ENCODE measurements around the gene PAK1.

The PAK1 gene

DNA sequence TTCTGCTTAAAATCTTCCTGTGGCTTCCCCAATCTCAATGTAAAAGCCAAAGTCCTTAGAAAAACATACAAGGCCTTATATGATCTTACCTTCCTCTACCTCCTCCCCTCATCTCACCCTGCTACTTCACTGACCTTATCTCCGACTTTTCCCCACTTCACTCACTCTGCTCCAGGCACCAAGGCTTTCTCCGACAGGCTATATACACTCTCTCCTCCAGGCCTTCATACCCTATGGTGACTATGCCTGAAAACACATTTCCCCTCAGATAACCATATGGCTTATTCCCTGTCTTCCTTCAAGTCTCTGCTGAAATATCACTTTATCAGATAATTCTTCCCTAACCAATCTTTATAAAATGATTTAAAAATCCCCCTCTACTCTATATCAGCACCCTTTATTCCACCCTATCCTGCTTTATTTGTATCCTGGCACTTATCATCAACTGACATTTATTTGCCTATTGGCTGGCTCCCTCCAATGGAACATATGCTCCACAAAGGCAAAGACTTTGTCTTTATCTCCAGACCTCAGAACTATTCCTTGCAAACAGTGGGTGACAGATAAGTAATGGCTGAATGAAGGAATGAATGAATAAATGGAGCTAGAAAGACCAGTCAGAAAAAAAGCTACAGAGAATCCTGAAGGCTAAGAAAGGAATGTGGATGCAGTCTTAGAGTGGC, 52.7 kb downstream of the PAK1 start:
- TF ChIP-seq, protein P1, sequence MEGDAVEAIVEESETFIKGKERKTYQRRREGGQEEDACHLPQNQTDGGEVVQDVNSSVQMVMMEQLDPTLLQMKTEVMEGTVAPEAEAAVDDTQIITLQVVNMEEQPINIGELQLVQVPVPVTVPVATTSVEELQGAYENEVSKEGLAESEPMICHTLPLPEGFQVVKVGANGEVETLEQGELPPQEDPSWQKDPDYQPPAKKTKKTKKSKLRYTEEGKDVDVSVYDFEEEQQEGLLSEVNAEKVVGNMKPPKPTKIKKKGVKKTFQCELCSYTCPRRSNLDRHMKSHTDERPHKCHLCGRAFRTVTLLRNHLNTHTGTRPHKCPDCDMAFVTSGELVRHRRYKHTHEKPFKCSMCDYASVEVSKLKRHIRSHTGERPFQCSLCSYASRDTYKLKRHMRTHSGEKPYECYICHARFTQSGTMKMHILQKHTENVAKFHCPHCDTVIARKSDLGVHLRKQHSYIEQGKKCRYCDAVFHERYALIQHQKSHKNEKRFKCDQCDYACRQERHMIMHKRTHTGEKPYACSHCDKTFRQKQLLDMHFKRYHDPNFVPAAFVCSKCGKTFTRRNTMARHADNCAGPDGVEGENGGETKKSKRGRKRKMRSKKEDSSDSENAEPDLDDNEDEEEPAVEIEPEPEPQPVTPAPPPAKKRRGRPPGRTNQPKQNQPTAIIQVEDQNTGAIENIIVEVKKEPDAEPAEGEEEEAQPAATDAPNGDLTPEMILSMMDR (IDR thresholded peaks at IDR 0.05; ENCODE audit: low read depth, low read length): no peak
- H3K4me3 ChIP-seq (replicated peaks in 1 of 2; ENCODE audit: low read depth in 2 of 2, low read length in 2 of 2): no peak overlapping the region
- no peak for DNase-seq (ENCODE audit: low read depth in 2 of 2)

DNA sequence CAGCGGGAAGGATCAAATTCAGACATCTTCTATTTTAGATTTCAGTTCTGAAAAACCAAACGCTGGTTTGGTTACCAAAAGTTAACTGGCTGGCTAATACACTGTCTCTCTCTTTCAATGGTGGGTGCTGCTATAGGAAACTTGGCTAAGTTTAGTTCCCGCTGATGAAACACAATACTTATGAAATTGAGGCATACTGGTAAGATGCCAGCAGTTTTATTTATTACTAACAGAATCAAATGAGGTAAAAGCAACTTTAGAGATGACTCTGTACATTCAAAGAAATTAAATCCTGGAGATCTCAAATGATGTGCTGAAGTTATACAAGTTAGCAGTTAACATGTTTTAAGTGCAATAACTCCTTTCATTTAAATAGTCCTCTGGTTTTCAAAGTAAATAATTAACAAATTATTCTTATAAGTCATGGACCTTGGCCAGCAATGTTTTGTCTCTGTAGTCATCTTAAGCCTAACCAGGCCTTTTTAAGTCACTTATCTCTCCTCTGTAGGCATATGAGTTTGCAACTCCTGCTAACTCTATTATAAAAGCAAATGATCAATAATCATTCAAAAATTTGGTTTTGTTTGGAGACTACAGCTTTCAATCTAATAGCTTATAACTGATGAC, 54.8 kb downstream of the PAK1 start:
- TF ChIP-seq, protein P1 (IDR thresholded peaks at IDR 0.05; ENCODE audit: low read depth, low read length): no peak
- no peak for DNase-seq (ENCODE audit: low read depth in 2 of 2)
- H3K4me3 ChIP-seq (replicated peaks in 1 of 2; ENCODE audit: low read depth in 2 of 2, low read length in 2 of 2): no peak overlapping the region

DNA sequence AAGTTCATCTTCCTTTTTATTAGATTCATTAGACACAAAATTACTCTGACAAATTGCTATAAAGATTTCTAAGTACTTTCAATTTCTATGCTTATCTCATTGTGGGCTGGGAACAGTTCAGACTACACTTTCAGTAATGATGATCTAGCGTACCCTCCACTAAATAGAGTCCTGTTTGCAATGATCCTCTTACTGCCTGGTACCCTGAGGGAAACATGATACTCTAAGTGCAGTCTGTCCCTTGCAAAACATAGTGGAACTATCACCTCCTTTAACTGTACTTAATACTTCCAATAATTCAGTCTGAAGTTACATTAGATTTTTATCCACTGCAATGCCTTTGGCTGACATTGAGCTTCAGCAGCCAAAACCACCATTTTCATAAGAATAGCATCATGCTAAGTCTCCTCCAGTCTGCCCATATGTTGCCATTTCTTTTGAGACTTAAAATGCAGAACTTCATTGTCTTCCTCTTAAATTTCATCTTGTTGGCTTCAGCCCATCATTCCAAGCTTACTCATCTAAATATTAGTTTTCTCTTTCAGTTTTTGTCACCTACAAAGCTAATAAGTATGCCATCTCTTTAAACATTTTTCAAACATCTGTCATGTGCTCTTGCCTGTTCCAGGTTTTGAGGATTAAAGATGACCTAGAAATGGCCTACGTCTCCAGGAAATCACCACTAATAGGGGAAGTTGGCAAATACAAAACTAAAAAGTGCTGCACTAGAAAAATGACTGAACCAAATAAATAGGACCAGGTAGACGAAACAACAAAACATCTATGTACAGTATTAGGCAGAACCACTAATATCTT, 55.5 kb downstream of the PAK1 start:
- H3K4me3 ChIP-seq (replicated peaks in 1 of 2; ENCODE audit: low read depth in 2 of 2, low read length in 2 of 2): no peak overlapping the region
- DNase-seq (ENCODE audit: low read depth in 2 of 2): no peak
- TF ChIP-seq, protein P1 (IDR thresholded peaks at IDR 0.05; ENCODE audit: low read depth, low read length): no peak

DNA sequence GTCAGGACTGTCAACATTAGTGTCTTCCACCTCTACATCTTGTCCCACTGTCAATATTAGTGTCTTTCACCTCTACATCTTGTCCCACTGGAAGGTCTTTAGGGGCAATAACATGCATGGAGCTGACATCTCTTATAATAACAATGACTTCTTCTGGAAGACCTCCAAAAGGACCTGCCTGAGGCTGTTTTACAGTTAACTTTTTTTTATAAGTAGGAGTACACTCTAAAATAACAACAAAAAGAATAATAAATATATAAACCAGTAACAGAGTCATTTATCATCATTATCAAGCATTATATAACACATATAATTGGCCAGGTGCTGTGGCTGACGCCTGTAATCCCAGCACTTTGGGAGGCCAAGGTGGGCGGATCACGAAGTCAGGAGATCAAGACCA, 57.5 kb downstream of the PAK1 start:
- no peak overlapping the region for H3K4me3 ChIP-seq (replicated peaks in 1 of 2; ENCODE audit: low read depth in 2 of 2, low read length in 2 of 2)
- no peak for DNase-seq (ENCODE audit: low read depth in 2 of 2)
- TF ChIP-seq, protein P1 (IDR thresholded peaks at IDR 0.05; ENCODE audit: low read depth, low read length): no peak

DNA sequence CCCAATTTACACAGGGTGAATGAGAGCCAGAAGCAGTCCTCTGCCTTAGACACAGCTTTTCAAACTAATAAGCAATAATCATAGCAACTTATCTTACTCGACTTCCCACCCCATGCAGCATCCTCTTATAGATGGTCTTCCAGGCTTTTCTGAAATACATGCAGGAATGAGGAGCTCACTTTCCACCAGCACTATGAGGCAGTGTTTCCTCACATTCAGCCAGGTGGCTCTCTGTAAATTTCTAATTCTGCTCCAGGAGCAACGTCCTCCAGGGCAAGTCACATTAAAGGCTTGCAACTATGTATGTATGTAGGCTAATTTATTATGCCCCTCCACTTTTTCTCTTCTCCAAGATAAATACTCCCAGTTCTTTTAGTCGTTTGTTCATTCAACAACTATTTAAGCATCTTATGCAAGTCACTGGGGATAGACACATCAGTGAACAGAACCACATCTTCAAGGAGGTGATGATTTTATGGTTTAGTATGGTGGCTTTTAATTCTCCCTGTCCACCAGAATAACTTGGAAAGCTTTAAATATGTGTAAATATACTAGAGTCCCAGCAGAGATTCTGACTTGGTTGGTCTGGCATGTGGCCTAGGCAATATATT, 59.9 kb downstream of the PAK1 start:
- no peak overlapping the region for H3K4me3 ChIP-seq (replicated peaks in 1 of 2; ENCODE audit: low read depth in 2 of 2, low read length in 2 of 2)
- TF ChIP-seq, protein P1 (IDR thresholded peaks at IDR 0.05; ENCODE audit: low read depth, low read length): no peak
- no peak for DNase-seq (ENCODE audit: low read depth in 2 of 2)

DNA sequence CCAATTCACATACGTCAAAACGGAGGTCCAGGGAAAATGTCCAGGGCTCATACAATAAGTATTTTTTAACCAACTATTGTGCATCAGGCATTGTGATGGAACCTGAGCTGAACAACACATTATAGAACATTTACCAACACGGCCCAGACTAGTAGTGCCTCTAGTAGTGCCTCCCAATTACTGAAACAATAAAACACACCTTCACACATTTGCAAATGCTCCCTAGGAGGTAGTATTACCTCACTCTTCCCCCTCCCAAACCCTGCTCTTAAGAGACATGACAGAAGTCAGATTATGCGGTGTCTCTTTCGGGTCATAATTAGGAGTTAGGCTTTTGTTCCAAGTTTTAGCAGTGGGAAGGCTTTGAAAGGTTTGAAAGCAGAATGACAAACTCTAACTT, 61.1 kb downstream of the PAK1 start:
- DNase-seq (ENCODE audit: low read depth in 2 of 2): no peak
- TF ChIP-seq, protein P1 (IDR thresholded peaks at IDR 0.05; ENCODE audit: low read depth, low read length): no peak

More for the DNA sequence above, 61.1 kb downstream of the PAK1 start:
- no peak overlapping the region for H3K4me3 ChIP-seq (replicated peaks in 1 of 2; ENCODE audit: low read depth in 2 of 2, low read length in 2 of 2)

Measured in cardiac fibroblast (primary cell).